Fibroblast of skin of left biceps (primary cell): ENCODE measurements around the gene ULBP3.
"Not testable (repeated sequence)": the region's sequence is repeated elsewhere in the genome, so short reads cannot be mapped to it uniquely, and the experiment has no call there.

Source experiments
- DNase-seq, 2 experiments: peaks; one replicate each; pipeline ENCODE4 v3.0.0-alpha.2; 2013; ENCODE audit warnings: low read depth in 2 of 2

ULBP3 gene

GRCh38 chr6:150015281-150016001 is 53.5 kb downstream of the ULBP3 start:
- not testable (repeated sequence) for DNase-seq

- DNase-seq, result not testable (repeated sequence)
Observed at GRCh38 chr6:150014623-150015280, 54.2 kb downstream of the ULBP3 start.

GRCh38 chr6:150013785-150014622 is 54.9 kb downstream of the ULBP3 start:
- not testable (repeated sequence) for DNase-seq

GRCh38 chr6:150012846-150013784 is 55.8 kb downstream of the ULBP3 start:
- not testable (repeated sequence) for DNase-seq
